Stimulated activated CD8-positive, alpha-beta memory T cell treated with anti-CD3 and anti-CD28 coated beads, Interleukin-4, amount 100 ng/mL, for 4 hours (primary cell): ENCODE measurements around the gene KCNIP3.
"Not testable (repeated sequence)": the region's sequence is repeated elsewhere in the genome, so short reads cannot be mapped to it uniquely, and the experiment has no call there.

ENCODE experiments used
- DNase-seq, 2 donors: peaks; one replicate each; pipeline ENCODE4 v3.0.0-alpha.2; 2020; ENCODE audit warnings: low read depth in 2 of 2, low spot score in 1 of 2

Gene KCNIP3

DNA sequence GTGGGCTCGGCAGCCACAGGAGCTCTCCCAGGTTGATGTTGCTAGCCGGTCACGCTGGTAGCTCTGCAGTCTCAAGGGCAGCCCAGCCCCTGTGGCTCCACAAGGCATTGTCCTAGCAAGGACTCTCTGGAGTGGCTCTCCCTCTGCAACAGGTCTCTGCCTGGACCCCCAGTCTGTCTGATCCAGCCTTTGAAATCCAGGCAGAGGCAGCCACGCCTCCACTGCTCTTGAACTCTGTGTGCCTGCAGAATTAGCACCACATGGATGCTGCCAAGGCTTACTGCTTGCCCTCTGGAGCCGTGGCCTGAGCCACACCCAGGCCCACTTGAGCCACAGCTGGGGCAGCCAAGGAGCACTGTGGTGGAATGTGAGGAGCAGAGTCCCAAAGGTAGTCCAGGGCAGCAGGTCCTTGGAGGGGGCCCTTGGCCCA lies 62.4 kb downstream of the KCNIP3 start:
- DNase-seq, result no peak

DNA sequence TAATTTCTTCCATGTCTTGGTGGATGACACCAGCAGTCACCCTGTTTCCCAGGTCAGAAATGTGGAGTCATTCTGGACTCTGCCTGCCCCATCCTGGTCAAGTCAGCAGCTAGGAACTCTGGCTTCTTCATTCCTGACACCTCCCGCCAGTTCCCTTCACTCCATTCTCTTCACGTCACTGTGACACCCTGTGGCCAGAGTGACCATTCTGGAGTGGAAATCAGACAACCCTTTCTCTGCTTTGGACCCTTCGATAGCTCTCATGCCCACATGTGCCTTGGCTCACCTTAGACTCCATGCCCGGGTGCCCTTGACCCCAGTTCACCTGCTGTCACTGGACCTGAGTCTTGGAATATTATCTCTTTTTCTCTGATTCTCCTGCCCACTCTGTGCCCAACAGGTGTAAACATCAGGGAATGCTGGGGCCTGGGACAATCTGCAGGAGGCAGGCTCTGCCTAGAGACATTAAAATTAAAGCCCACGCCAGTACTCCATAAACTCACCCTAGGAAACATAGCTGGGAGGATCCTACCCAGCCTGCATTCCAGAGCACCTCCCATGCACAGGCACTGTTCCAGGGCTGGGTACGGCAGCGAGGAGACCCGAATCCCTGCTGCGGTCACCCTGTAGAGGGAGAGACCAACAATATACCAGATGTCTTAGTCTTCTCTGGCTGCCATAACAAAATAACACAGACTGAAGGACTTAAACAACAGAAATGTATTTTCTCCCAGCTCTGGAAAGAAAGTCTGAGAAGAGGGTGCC lies 64.3 kb downstream of the KCNIP3 start:
- no peak for DNase-seq

DNA sequence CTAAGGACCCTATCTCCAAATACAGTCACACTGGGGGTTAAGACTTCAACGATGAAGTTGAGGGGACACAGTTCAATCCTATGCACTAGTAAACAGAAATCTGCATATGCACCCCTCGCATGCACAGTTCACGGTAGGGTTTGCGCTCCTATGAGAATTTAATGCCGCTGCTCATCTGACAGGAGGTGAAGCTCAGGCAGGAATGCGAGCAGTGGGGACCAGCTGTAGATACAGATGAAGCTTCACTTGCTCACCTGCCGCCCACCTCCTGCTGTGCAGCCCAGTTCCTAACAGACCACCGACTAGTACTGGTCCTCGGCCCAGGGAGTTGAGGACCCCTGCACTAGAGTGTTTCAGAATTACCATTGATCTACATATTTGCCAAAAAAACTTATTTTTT lies 65.3 kb downstream of the KCNIP3 start:
- no peak for DNase-seq

- DNase-seq, result no peak
Measured at GRCh38 chr2:95366514-95366913, 69.4 kb downstream of the KCNIP3 start.

- no peak for DNase-seq
Measured at GRCh38 chr2:95372216-95372829, 75.2 kb downstream of the KCNIP3 start.

GRCh38 chr2:95372845-95373244 lies 75.7 kb downstream of the KCNIP3 start:
- no peak for DNase-seq

- no peak for DNase-seq
Measured at GRCh38 chr2:95374029-95374428, 76.9 kb downstream of the KCNIP3 start.

DNA sequence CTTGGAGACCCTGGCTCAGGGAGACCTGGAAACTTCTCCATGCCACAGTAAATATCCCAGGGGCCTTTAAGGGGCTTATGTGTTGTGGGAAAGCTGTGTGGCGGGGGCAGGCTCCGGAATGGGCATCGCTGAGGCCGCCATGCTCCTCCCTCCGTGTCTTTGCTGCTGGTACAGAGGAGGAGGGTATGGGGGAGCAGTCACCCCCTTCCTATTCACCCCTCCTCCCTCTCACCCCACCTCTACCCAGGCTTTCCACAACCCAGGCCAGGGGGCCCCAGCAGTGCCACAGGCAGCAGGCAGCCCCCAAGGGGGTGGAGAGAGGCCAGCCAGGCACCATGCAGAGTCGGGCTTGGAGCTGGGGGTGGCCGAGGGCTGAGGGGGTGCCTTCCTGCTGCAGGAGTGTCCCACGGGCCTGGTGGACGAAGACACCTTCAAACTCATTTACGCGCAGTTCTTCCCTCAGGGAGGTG lies 77.3 kb downstream of the KCNIP3 start:
- no peak for DNase-seq

- no peak for DNase-seq
Measured at GRCh38 chr2:95374921-95375471, 77.8 kb downstream of the KCNIP3 start.

DNA sequence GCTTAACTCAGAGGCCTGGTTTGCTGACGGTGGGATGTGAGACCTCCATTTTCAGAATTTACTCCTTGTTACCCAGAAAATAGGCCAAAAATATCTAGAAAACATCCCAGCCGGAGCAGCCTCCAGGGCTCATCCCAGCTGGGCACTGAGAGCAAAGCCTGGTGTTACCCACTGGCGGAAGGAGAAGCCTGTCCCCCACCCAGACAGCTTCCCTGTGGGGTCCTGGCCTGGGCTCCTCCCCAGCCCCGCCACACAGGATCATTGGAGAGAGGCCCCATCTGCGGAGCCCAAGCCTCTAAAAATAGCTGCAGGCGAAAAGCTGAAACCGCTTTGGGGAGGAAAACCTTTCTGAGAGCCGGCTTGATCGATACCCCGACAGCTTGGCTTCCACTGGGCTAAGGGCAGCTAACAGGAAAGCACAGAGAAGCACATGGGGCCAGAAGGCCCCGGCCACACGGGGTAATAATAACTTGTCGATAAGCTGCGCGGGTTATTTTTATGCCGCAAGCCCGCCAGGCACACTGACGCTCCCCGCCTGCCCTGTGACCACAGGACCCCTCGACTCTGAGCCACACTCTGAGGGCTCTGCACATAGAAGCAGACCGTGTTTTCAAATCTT lies 78.5 kb downstream of the KCNIP3 start:
- no peak for DNase-seq

GRCh38 chr2:95376311-95377215 lies 79.4 kb downstream of the KCNIP3 start:
- no peak for DNase-seq

GRCh38 chr2:95377216-95378123 lies 80.3 kb downstream of the KCNIP3 start:
- no peak for DNase-seq

GRCh38 chr2:95378281-95378680 lies 81.1 kb downstream of the KCNIP3 start:
- not testable (repeated sequence) for DNase-seq

DNA sequence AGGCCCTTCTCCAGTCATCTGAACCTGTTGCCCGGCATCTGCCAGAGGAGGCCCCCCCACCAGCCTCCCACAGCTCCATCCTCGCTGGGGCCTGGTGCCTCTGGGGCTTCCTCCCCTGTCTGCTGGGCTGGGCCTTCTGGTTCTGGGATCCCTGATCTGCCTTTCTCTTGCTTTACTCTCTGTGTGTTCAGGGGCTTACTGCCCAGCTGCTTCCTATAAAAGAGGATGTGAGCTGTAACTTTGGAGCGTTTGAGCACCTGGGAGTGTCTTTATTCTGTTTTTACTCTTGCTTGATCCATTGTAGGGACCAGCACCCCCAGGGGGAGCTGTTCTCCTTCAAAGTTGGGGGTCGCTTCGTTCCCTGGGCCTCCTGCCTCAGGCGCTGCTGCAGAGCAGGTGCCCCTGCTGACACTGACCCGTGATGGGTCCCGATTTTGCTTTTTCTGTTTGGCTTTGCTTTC lies 82.3 kb downstream of the KCNIP3 start:
- no peak for DNase-seq

DNA sequence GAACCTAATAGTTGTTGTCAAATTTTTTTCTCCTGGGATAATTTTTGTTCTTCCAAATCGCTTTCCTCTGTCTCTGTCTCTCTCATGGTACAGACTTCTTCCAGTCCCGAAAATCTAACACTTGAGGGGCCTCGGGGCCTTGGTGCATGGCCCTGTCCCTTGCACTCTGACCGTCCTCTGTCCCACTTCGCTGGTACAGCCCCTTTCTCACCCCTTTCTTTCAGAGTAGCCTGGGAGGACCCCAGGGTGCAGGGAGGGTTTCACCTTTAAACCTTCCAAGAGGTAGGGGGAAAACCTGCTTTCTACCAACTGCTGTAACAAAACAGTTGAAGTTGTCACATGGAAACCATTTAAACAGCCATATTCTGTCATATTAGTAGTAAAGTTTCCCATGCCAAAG lies 83.1 kb downstream of the KCNIP3 start:
- DNase-seq, result no peak

DNA sequence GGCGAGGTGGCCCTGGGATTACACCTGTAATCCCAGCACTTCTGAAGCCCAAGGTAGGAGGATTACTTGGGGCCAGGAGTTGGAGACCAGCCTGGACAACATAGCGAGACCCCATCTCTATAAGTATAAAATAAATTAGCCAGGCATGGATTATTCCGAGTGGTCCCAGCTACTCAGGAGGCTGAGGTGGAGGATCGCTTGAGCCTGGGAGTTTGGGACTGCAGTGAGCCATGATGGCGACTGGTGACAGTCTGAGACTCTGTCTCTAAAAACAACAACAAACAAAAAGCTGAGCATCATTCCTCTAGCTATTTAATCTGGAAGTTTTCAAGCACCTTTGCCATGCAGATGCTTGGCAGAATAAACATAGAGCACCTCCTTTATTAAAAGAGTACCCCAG lies 83.6 kb downstream of the KCNIP3 start:
- no peak for DNase-seq

DNA sequence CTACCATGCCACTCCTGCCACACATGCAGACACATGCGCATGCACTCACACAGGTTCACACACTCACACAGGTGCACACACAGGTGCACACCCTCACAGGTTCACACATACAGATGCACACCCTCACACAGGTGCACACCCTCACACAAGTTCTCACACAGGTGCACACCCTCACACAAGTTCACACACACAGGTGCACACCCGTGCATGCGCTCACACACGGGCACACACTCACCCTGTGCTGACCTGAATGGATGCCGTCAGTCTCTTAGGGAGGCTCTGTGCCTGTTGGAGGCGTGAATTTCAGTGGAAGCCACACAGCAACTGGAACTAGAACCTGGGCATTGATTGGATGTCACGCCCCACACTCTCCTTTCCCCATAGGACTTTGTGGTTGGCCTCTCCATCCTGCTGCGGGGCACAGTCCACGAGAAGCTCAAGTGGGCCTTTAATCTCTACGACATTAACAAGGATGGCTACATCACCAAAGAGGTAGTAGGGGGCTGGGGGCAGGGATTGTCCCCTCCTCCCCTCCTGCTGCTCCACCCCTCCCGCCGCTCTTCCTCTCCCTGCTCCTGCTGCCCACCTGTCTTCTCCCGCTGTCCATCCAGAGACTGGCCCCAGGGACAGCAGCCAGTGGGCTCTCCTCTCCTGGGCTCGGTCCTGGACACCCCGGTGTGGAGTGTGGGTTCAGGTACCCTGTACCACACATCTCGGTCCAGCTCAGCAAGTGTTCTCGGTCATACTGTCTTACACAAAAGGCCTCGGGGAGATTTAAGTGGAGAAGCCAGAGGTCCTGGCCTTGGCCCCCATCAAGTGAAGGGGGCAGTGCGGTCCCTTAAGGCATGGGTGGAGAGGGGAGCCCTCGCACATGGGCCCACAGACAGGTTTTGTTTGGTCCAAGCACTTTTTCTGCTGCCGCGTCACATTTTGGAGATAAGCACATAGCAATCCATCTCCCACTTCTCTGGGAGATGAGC lies 84.4 kb downstream of the KCNIP3 start:
- no peak for DNase-seq

DNA sequence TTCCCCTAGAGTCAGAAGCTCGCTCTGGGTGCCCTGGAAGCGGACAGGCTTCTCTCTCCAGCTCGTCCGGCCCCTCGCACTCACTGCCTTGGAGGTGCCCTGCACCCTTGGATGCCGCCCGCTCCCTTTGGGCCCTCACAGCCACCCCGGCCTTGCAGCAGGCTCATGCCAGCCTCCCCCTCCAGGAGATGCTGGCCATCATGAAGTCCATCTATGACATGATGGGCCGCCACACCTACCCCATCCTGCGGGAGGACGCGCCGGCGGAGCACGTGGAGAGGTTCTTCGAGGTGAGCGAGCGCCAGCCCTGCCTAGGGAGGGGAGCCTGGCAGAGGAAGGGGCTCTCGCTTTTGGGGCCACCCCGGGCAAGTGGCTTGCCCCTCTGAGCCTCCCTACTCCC lies 85.0 kb downstream of the KCNIP3 start:
- DNase-seq, result no peak
